DMS 273 (cell line): ENCODE data around the gene SEMA6A.

ENCODE experiments used
- DNase-seq: peaks from one replicate; lab custom pipeline; 2025; ENCODE audit not compliant: unreplicated experiment; lab: John Stamatoyannopoulos, UW

The SEMA6A gene

GRCh38 chr5:116577064-116577788 lies 2.6 kb upstream of the SEMA6A start:
- no peak for DNase-seq

- DNase-seq: peak; percentile 32
These were observed 1.6 kb upstream of the SEMA6A start for GRCh38 chr5:116576053-116576713.

GRCh38 chr5:116575326-116576052 lies 866 bp upstream of the SEMA6A start:
- no peak for DNase-seq

GRCh38 chr5:116573702-116574366 lies 789 bp downstream of the SEMA6A start:
- peak; percentile 75 for DNase-seq

GRCh38 chr5:116573279-116573701 lies 1.3 kb downstream of the SEMA6A start:
- DNase-seq: peak; percentile 88

- DNase-seq: peak; percentile 88
These were observed 2.0 kb downstream of the SEMA6A start for GRCh38 chr5:116572350-116573278.

- peak; percentile 77 for DNase-seq
These were observed 2.9 kb downstream of the SEMA6A start for GRCh38 chr5:116571568-116572349.

GRCh38 chr5:116569999-116570398 lies 4.6 kb downstream of the SEMA6A start:
- DNase-seq: no peak

- no peak for DNase-seq
These were observed 7.5 kb downstream of the SEMA6A start for GRCh38 chr5:116567106-116567505.

GRCh38 chr5:116566251-116566650 lies 8.4 kb downstream of the SEMA6A start:
- DNase-seq: no peak

- no peak for DNase-seq
These were observed 9.7 kb downstream of the SEMA6A start for GRCh38 chr5:116564756-116565490.

GRCh38 chr5:116564312-116564711 lies 10.3 kb downstream of the SEMA6A start:
- DNase-seq: no peak

GRCh38 chr5:116563736-116564308 lies 10.8 kb downstream of the SEMA6A start:
- no peak for DNase-seq

- no peak for DNase-seq
These were observed 12.0 kb downstream of the SEMA6A start for GRCh38 chr5:116562669-116563068.

- DNase-seq: no peak
These were observed 13.0 kb downstream of the SEMA6A start for GRCh38 chr5:116561658-116562057.

- no peak for DNase-seq
These were observed 14.9 kb downstream of the SEMA6A start for GRCh38 chr5:116559673-116560164.

- DNase-seq: no peak
These were observed 15.4 kb downstream of the SEMA6A start for GRCh38 chr5:116559239-116559638.

- peak; percentile 56 for DNase-seq
These were observed 16.9 kb downstream of the SEMA6A start for GRCh38 chr5:116557669-116558271.
